Esophagus squamous epithelium (tissue), 5 donors: Measurements from ENCODE around the gene BID. TPM values are rescaled to one million over a fixed set of nuclear protein-coding genes. Genes with fewer than 3 reads are reported as not detected.

Experiments used
- DNase-seq: peaks from one replicate; lab custom pipeline; 2025; lab: John Stamatoyannopoulos, UW
- H3K27ac ChIP-seq, 4 donors: fragments of 200-600 bp; sonication (generic); one replicate each; pipeline ENCODE4 v1.5.1; 2016 to 2019; ENCODE audit warnings: mild to moderate bottlenecking in 1 of 4
- H3K27me3 ChIP-seq, 4 donors: fragments of 200-600 bp; sonication (generic); 1 replicate in 3 of 4; 2 replicates in 1 of 4; pipeline versions ENCODE4 v1.5.1 to v1.6.0; 2017 to 2021; ENCODE audit warnings: antibody characterized with exemption in 1 of 4
- H3K36me3 ChIP-seq, 3 donors: fragments of 200-600 bp; sonication (generic); one replicate each; pipeline ENCODE4 v1.5.1; 2016 to 2019
- H3K4me1 ChIP-seq, 3 donors: fragments of 200-600 bp; sonication (generic); one replicate each; pipeline ENCODE4 v1.5.1; 2017 to 2019
- H3K4me3 ChIP-seq, 4 donors: fragments of 200-600 bp; sonication (generic); 1 replicate in 3 of 4; 2 replicates in 1 of 4; pipeline ENCODE4 v1.5.1; 2016 to 2019; ENCODE audit warnings: mild to moderate bottlenecking in 2 of 4, moderate library complexity in 1 of 4
- H3K9me3 ChIP-seq, 3 donors: fragments of 200-600 bp; sonication (generic); one replicate each; pipeline ENCODE4 v1.5.1; 2016 to 2019
- CTCF ChIP-seq, 6 experiments: fragments of 450-650 bp in 4 of 6; fragments of 200-600 bp in 2 of 6; sonication (generic) in 2 of 6; IDR thresholded peaks; one replicate each; pipeline ENCODE4 v1.5.1; 2016 to 2019; ENCODE audit warnings: antibody characterized with exemption in 6 of 6, mild to moderate bottlenecking in 4 of 6, moderate library complexity in 4 of 6
- POLR2A ChIP-seq, 4 donors: fragments of 450-650 bp; IDR thresholded peaks; one replicate each; pipeline ENCODE4 v1.6.1; 2017; ENCODE audit warnings: antibody characterized with exemption in 4 of 4, mild to moderate bottlenecking in 4 of 4, moderate library complexity in 3 of 4
- WGBS, 2 donors: methylation state at CpG; one replicate each; pipeline ENCODE4 v1.1.5; 2018; 5-methylcytosine and 5-hydroxymethylcytosine counted together
- intact Hi-C: fragments of 100-400 bp; cut with DNase I; formaldehyde crosslinking; loops from one replicate; pipeline ENCODE4 v1.15.0; 2022
- total RNA-seq, 4 donors: library from RNA; depleted of rRNA; stranded (reverse); fragments of >200 nt; gene quantifications; one replicate each; pipeline ENCODE4 v1.1.0, GENCODE V29; 2016
- donor health status: DM: yes; HTN: yes; CAD: no.

Gene BID
- total RNA-seq, 4 donors from 2014 or later = 10.6 to 32.9 (median 22.7) TPM

DNA sequence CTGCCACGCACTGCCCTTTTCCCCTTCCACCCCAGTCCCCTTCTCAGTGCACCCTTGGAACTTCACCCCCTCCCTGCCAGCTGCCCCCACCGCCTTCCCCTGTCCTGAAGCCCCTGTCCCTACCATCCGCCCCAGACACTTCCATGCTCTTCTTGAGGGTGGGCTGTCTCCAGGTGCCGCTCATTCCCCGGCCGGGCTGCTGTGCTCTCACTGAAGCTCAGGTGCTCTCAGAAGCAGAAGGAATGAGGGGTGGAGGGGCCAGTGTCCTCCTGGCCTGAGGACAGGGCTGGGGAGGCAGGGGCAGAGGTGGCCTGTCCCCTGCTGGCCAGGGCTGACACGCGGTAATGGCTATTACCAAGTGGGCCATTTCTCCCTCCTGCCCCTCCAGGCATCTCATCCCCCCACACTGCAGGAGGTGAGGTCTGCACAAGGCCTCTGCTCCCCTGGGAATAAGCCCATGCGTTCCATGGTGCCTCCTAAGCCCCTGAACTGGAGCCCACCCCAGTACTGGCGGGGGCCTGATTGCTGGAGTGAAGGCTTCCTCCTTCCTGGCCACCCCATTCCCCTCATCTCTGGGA lies 6.6 kb upstream of the BID start:
- TF ChIP-seq CTCF (IDR thresholded peaks at IDR 0.05) = no peak
- TF ChIP-seq POLR2A (IDR thresholded peaks at IDR 0.05) = no peak
- intact Hi-C loops = no loop called here
- H3K9me3 ChIP-seq = no peaks in the 10 kb centered on the region
- H3K4me1 ChIP-seq = peaks cover 12 to 38% (median 21%) of the 10 kb centered on the region in 3 donors
- H3K36me3 ChIP-seq = no peaks in the 10 kb centered on the region
- no peak for DNase-seq
- H3K4me3 ChIP-seq = no peak overlapping the region
- WGBS, 2 donors = 96 to 100% methylated on average over 3 to 9 of the region's 10 CpGs
- peak overlapping the region in 1 of 4 donors; percentile 35 for H3K27ac ChIP-seq
- peaks cover 0 to 6% (median 0%) of the 10 kb centered on the region in 4 donors for H3K27me3 ChIP-seq

GRCh38 chr22:17780116-17780740 lies 6.0 kb upstream of the BID start:
- Histone ChIP-seq H3K9me3 (no peaks in the 10 kb centered on the region), H3K4me1 (peaks cover 12 to 35% (median 21%) of the 10 kb centered on the region in 3 donors), H3K27ac (no peak overlapping the region), H3K27me3 (peaks cover 0 to 6% (median 0%) of the 10 kb centered on the region in 4 donors), H3K36me3 (no peaks in the 10 kb centered on the region), H3K4me3 (no peak overlapping the region)
- no peak for DNase-seq
- TF ChIP-seq POLR2A (IDR thresholded peaks at IDR 0.05) = no peak
- no peak for TF ChIP-seq CTCF (IDR thresholded peaks at IDR 0.05)
- 71 to 77% methylated on average over 9 to 12 of the region's 19 CpGs for WGBS, 2 donors
- intact Hi-C loops = no loop called here

DNA sequence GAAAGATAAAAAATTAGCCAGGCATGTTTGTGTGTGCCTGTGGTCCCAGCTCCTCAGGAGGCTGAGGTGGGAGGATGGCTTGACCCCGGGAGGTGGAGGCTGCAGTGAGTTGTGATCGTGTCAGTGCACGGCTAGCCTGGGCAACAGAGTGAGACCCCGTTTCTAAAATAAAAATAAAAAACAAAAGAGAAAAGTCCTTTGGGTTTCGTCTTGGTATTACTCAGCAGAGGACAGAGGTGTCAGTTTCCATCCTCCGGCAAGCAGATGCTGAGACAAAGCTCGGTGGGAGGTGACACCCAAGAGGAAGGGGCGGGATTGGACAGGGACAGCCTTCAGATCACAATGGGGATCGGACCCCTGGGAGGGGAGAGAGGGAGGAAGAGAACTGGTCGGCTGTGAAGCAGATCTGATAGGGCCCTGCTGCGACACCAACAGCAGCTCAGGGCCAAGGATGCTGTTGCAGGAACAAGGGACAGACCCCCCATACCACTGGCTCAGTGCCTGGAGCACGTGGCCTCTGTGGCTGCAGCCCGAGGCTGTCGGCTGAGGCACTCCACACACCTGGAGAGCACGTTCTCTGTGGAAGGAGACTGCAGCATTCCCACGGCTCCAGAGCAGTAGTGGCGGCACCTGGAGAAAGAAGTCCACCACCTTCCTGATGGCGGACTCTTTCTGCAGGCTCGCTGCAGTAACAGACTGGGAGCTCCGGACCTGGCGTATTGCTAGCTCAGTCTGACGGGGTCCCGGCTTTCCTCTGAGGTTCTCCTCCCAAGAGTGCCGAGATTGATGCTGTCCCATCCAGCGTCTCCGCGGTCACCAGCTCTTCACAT lies 5.2 kb upstream of the BID start:
- no peak overlapping the region for H3K27ac ChIP-seq
- TF ChIP-seq CTCF (IDR thresholded peaks at IDR 0.05) (no peak), POLR2A (IDR thresholded peaks at IDR 0.05) (no peak)
- DNase-seq = no peak
- peaks cover 0 to 6% (median 0%) of the 10 kb centered on the region in 4 donors for H3K27me3 ChIP-seq
- 74 to 75% methylated on average over 20 of the region's 27 CpGs for WGBS, 2 donors
- H3K4me1 ChIP-seq = peaks cover 16 to 41% (median 24%) of the 10 kb centered on the region in 3 donors
- no peaks in the 10 kb centered on the region for H3K9me3 ChIP-seq
- no peak overlapping the region for H3K4me3 ChIP-seq
- intact Hi-C loops = no loop called here
- no peaks in the 10 kb centered on the region for H3K36me3 ChIP-seq

GRCh38 chr22:17778412-17778976 lies 4.2 kb upstream of the BID start:
- 94 to 100% methylated on average over 4 to 15 of the region's 23 CpGs for whole genome bisulfite sequencing, 2 donors
- DNase-seq = no peak
- intact Hi-C loops = no loop called here
- Histone ChIP-seq H3K9me3 (no peaks in the 10 kb centered on the region), H3K36me3 (no peaks in the 10 kb centered on the region), H3K27ac (no peak overlapping the region), H3K4me1 (peaks cover 17 to 47% (median 26%) of the 10 kb centered on the region in 3 donors), H3K4me3 (peak overlapping the region in 1 of 4 donors; percentile 8), H3K27me3 (peaks cover 0 to 6% (median 0%) of the 10 kb centered on the region in 4 donors)
- TF ChIP-seq CTCF (IDR thresholded peaks at IDR 0.05) (no peak), POLR2A (IDR thresholded peaks at IDR 0.05) (no peak)
